WTC11 (cell line): ENCODE results near the gene LDHD. TPM values are rescaled to one million over a fixed set of nuclear protein-coding genes. Genes with fewer than 3 reads are reported as not detected.

ENCODE experiments used
- ATAC-seq: fragments of 200-7000 bp; cut with Tn5 transposase; 2 replicates; pipeline ENCODE4 v1.10.0; 2021; ENCODE audit warnings: mild to moderate bottlenecking, moderate library complexity
- Bru-seq: library from RNA; stranded (reverse); fragments of 400-500 nt; gene quantifications from one replicate; lab custom pipeline; 2021; lab: Mats Ljungman, UMichigan
- CTCF ChIA-PET: fragments of 300-600 bp; sonication (Branson Sonifier 250); formaldehyde crosslinking; loops from one replicate; lab custom pipeline; 2021; ENCODE audit warnings: antibody characterized with exemption; lab: Charles Lee
- POLR2A ChIA-PET: fragments of 350-600 bp; sonication (Branson Sonifier 250); formaldehyde crosslinking; loops from one replicate; lab custom pipeline; 2021; ENCODE audit warnings: antibody characterized with exemption; lab: Charles Lee
- DNase-seq: peaks from one replicate; pipeline ENCODE4 v3.0.0; 2021; ENCODE audit warnings: low spot score
- H3K27ac Mint-ChIP-seq: 2 replicates; pipeline ENCODE4 v1.8.0; 2021; ENCODE audit warnings: mixed read lengths
- H3K27me3 Mint-ChIP-seq: 2 replicates; pipeline ENCODE4 v1.8.0; 2021; ENCODE audit warnings: low read depth, mild to moderate bottlenecking, moderate library complexity, mixed read lengths
- H3K36me3 Mint-ChIP-seq: 2 replicates; pipeline ENCODE4 v1.8.0; 2021; ENCODE audit warnings: mixed read lengths
- H3K4me1 Mint-ChIP-seq: 2 replicates; pipeline ENCODE4 v1.8.0; 2022; ENCODE audit warnings: mixed read lengths
- H3K4me3 Mint-ChIP-seq: 2 replicates; pipeline ENCODE4 v1.8.0; 2021; ENCODE audit warnings: mild to moderate bottlenecking, moderate library complexity, mixed read lengths
- H3K9me3 Mint-ChIP-seq: 2 replicates; pipeline ENCODE4 v1.8.0; 2021; ENCODE audit warnings: mixed read lengths
- CREB1 ChIP-seq: sonication (generic); formaldehyde crosslinking; IDR thresholded peaks from 2 replicates; pipeline ENCODE4 v1.8.0; 2023; ENCODE audit warnings: mild to moderate bottlenecking, missing genetic modification reagents
- CREM ChIP-seq: sonication (generic); formaldehyde crosslinking; IDR thresholded peaks from 2 replicates; pipeline ENCODE4 v1.8.1; 2022; ENCODE audit warnings: mild to moderate bottlenecking, missing genetic modification reagents, moderate library complexity
- FOXK1 ChIP-seq: sonication (generic); formaldehyde crosslinking; IDR thresholded peaks from 2 replicates; pipeline ENCODE4 v1.8.0; 2022; ENCODE audit warnings: mild to moderate bottlenecking, moderate library complexity, missing genetic modification reagents
- GABPB1 ChIP-seq: sonication (generic); formaldehyde crosslinking; IDR thresholded peaks from 2 replicates; pipeline ENCODE4 v1.8.1; 2023; ENCODE audit warnings: mild to moderate bottlenecking, missing genetic modification reagents
- JAZF1 ChIP-seq: fragments of 250-450 bp; sonication (Bioruptor Pico); IDR thresholded peaks from 2 replicates; pipeline ENCODE4 v1.9.0; 2021; ENCODE audit warnings: moderate library complexity, mild to moderate bottlenecking, inconsistent platforms
- MYBL2 ChIP-seq: sonication (generic); formaldehyde crosslinking; IDR thresholded peaks from 2 replicates; pipeline ENCODE4 v1.8.1; 2023; ENCODE audit warnings: mild to moderate bottlenecking, moderate library complexity, missing genetic modification reagents
- NFYB ChIP-seq: sonication (generic); formaldehyde crosslinking; conservative IDR thresholded peaks from 2 replicates; pipeline ENCODE4 v1.8.0; 2022; ENCODE audit warnings: low read depth, missing genetic modification reagents
- SMAD4 ChIP-seq: sonication (generic); formaldehyde crosslinking; IDR thresholded peaks from 2 replicates; pipeline ENCODE4 v1.8.0; 2022; ENCODE audit warnings: mild to moderate bottlenecking, missing genetic modification reagents
- SP1 ChIP-seq: sonication (generic); formaldehyde crosslinking; conservative IDR thresholded peaks from 2 replicates; pipeline ENCODE4 v1.8.1; 2022; ENCODE audit warnings: missing genetic modification reagents
- ZNF138 ChIP-seq: sonication (generic); formaldehyde crosslinking; conservative IDR thresholded peaks from 2 replicates; pipeline ENCODE4 v1.8.1; 2022; ENCODE audit warnings: mild to moderate bottlenecking, moderate library complexity, missing genetic modification reagents
- ZNF317 ChIP-seq: sonication (generic); formaldehyde crosslinking; IDR thresholded peaks from 2 replicates; pipeline ENCODE4 v1.8.1; 2023; ENCODE audit warnings: low read depth, mild to moderate bottlenecking, moderate library complexity, missing genetic modification reagents, borderline replicate concordance
- ZNF416 ChIP-seq: fragments of 250-450 bp; sonication (Bioruptor Pico); IDR thresholded peaks from 2 replicates; pipeline ENCODE4 v1.9.0; 2021; ENCODE audit warnings: mild to moderate bottlenecking, inconsistent platforms
- long read RNA-seq, 3 experiments: library from RNA in 1 of 3; library from capped mRNA in 1 of 3; library from polyadenylated mRNA in 1 of 3; unstranded in 2 of 3; stranded (forward) in 1 of 3; transcript quantifications; one replicate each; pipeline ENCODE4 v2.0.0, GENCODE V29; 2021
- total RNA-seq: library from RNA; stranded (reverse); gene quantifications from 3 replicates; pipeline ENCODE4 v1.2.3, GENCODE V29; 2021
- TF ChIP-seq, protein P1 (sequence below): sonication (generic); formaldehyde crosslinking; IDR thresholded peaks from 2 replicates; pipeline ENCODE4 v1.8.1; 2023; ENCODE audit warnings: mild to moderate bottlenecking, missing genetic modification reagents, moderate library complexity
- TF ChIP-seq, protein P2 (sequence below): sonication (generic); formaldehyde crosslinking; IDR thresholded peaks from 2 replicates; pipeline ENCODE4 v1.8.0; 2023; ENCODE audit warnings: missing genetic modification reagents
- TF ChIP-seq, protein P3 (sequence below): sonication (generic); formaldehyde crosslinking; IDR thresholded peaks from 2 replicates; pipeline ENCODE4 v1.8.1; 2022; ENCODE audit warnings: mild to moderate bottlenecking, moderate library complexity, missing genetic modification reagents
- TF ChIP-seq, protein P4 (sequence below): sonication (generic); formaldehyde crosslinking; IDR thresholded peaks from 2 replicates; pipeline ENCODE4 v1.8.0; 2022; ENCODE audit warnings: mild to moderate bottlenecking, missing genetic modification reagents
- TF ChIP-seq, protein P5 (sequence below): sonication (generic); formaldehyde crosslinking; IDR thresholded peaks from 2 replicates; pipeline ENCODE4 v1.8.1; 2023; ENCODE audit warnings: mild to moderate bottlenecking, missing genetic modification reagents, borderline replicate concordance
- TF ChIP-seq, protein P6 (sequence below): fragments of 250-450 bp; sonication (Bioruptor Pico); IDR thresholded peaks from 2 replicates; pipeline ENCODE4 v1.9.0; 2021; ENCODE audit warnings: mild to moderate bottlenecking, borderline replicate concordance
- TF ChIP-seq, protein P7 (sequence below): fragments of 250-450 bp; sonication (Bioruptor Pico); IDR thresholded peaks from 2 replicates; pipeline ENCODE4 v1.9.0; 2021; ENCODE audit warnings: moderate library complexity, mild to moderate bottlenecking, inconsistent platforms, borderline replicate concordance

The LDHD gene
- total RNA-seq (12.3 to 12.6 TPM (median 12.3 TPM) in 3 replicates), Bru-seq, nascent RNA (percentile 50 among the genes with signal in this experiment)
- long read RNA-seq, experiment 1, transcript LDHD-202 (11 exons, 1,966 nt) = major isoform, 13 of 27 reads
- long read RNA-seq, experiment 1, partial matches to known transcripts = 1 of 27 reads
- long read RNA-seq, experiment 1, other reads (novel, unspliced or antisense) = 9 of 27 reads
- long read RNA-seq, experiment 2, transcript LDHD-202 (11 exons, 1,966 nt) = major isoform, 9 of 13 reads
- long read RNA-seq, experiment 2, partial matches to known transcripts = 1 of 13 reads
- long read RNA-seq, experiment 2, other reads (novel, unspliced or antisense) = 2 of 13 reads
- long read RNA-seq, experiment 3, partial matches to known transcripts = 0 of 2 reads
- long read RNA-seq, experiment 3, other reads (novel, unspliced or antisense) = 0 of 2 reads

DNA sequence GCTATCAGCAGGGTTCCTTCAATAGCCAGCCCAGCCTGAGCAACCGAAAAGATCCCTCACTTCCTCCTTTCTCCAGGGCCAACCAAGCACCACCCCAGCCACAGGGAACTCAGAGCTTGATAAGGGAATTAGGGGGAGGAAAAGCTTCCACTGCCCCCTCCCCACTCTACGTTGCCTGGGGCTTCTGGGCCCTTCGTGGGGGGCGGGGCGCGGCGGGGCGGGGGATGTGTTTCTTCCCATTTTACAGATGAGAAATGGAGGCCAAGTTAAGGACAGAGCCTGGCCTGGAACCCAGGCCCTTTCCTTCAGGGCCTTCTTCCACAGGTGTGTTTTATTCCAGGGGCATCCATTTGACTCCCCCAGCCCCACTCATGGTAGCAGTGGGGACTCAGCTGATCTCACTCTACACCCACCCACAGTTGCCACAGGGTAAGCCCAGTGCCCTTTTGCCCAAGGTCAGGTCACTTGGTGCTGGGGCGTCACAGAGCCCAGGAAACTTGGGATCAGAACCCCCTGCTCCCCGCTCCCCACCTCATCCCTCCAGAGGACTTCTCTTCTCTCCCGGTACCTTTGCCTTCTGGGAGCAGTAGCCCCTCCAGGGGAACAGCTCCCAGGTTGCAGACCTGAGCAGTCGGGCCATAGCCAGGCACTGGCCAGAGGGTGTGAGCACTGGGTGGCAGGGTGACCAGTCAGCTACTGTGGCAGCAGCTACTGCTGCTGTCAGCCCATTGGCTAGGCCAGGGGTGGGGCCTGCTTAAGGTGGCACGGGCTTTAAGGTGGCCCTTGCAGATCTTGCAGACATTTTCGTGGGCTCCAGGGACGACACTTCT lies at the start of gene LDHD:
Gene LDHD (minus strand): TSS at position 700 of the 830 bp plus-strand sequence. CDS start 60 bp downstream, at position 640.
- peak; percentile 70 for DNase-seq
- Mint-ChIP-seq H3K9me3 (peaks cover 1% of the 10 kb centered on the region), H3K4me3 (peak within 1 kb of the TSS; percentile 69), H3K4me1 (peaks cover 62% of the 10 kb centered on the region), H3K27ac (peak within 1 kb of the TSS; percentile 92), H3K27me3 (no peaks in the 10 kb centered on the region), H3K36me3 (peaks cover 1% of the 10 kb centered on the region)
- ChIA-PET CTCF (interaction anchor here (1.2 kb wide), 2 partner anchors 118 to 254 kb away, joined by 3 read pairs; partner anchors contain the start of gene ZNRF1), POLR2A (interaction anchor here (0.7 kb wide), 1 partner anchor 131 kb away, joined by 4 read pairs; the partner anchor contains the start of gene WDR59)
- peak; percentile 78 for ATAC-seq
- TF ChIP-seq MYBL2 (CRISPR knock-in tag) = no peak
- TF ChIP-seq, protein P1, sequence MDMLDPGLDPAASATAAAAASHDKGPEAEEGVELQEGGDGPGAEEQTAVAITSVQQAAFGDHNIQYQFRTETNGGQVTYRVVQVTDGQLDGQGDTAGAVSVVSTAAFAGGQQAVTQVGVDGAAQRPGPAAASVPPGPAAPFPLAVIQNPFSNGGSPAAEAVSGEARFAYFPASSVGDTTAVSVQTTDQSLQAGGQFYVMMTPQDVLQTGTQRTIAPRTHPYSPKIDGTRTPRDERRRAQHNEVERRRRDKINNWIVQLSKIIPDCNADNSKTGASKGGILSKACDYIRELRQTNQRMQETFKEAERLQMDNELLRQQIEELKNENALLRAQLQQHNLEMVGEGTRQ (CRISPR knock-in tag) = no peak
- 0 out of 2 replicates have a peak, but pooled peaks have one; percentile 17 for TF ChIP-seq SP1 (CRISPR knock-in tag)
- TF ChIP-seq CREB1 (CRISPR knock-in tag) = no peak
- TF ChIP-seq, protein P2, sequence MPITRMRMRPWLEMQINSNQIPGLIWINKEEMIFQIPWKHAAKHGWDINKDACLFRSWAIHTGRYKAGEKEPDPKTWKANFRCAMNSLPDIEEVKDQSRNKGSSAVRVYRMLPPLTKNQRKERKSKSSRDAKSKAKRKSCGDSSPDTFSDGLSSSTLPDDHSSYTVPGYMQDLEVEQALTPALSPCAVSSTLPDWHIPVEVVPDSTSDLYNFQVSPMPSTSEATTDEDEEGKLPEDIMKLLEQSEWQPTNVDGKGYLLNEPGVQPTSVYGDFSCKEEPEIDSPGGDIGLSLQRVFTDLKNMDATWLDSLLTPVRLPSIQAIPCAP (CRISPR knock-in tag) = no peak
- TF ChIP-seq GABPB1 (CRISPR knock-in tag) = 0 out of 2 replicates have a peak, but pooled peaks have one; percentile 19
- TF ChIP-seq NFYB = 0 out of 2 replicates have a peak, but pooled peaks have one; percentile 25
- TF ChIP-seq, protein P3, sequence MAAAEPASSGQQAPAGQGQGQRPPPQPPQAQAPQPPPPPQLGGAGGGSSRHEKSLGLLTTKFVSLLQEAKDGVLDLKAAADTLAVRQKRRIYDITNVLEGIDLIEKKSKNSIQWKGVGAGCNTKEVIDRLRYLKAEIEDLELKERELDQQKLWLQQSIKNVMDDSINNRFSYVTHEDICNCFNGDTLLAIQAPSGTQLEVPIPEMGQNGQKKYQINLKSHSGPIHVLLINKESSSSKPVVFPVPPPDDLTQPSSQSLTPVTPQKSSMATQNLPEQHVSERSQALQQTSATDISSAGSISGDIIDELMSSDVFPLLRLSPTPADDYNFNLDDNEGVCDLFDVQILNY (CRISPR knock-in tag) = no peak
- TF ChIP-seq ZNF138 = no peak

DNA sequence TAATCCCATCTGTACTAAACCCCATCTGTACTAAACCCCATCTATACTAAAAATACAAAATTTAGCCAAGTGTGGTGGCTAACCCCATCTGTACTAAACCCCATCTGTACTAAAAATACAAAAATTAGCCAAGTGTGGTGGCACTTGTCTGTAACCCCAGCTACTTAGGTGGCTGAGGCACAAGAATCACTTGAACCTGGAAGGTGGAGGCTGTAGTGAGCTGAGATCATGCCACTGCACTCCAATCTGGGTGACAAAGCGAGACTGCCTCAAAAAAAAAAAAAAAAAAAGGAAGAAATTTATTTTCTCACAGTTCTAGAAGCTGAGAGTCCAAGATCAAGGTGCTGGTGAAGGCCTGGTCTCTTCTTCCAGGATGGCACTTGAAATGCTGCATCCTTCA lies 43.8 kb upstream of the LDHD start:
- ATAC-seq (no peak), DNase-seq (no peak)
- H3K4me1 Mint-ChIP-seq = no peaks in the 10 kb centered on the region
- H3K27ac Mint-ChIP-seq = no peak overlapping the region
- ChIA-PET CTCF (interaction anchor here (0.6 kb wide), 1 partner anchor 230 kb away, joined by 4 read pairs; no protein-coding TSS in a partner anchor), POLR2A (no interaction called here)
- H3K36me3 Mint-ChIP-seq = peaks cover 60% of the 10 kb centered on the region
- peaks cover 11% of the 10 kb centered on the region for H3K9me3 Mint-ChIP-seq
- no peak overlapping the region for H3K4me3 Mint-ChIP-seq
- no peaks in the 10 kb centered on the region for H3K27me3 Mint-ChIP-seq
- TF ChIP-seq ZNF416 (CRISPR knock-in tag) (no peak), FOXK1 (CRISPR knock-in tag) (no peak), SMAD4 (CRISPR knock-in tag) (no peak), CREM (CRISPR knock-in tag) (no peak), ZNF317 (CRISPR knock-in tag) (no peak), JAZF1 (CRISPR knock-in tag) (no peak)
- TF ChIP-seq, protein P4, sequence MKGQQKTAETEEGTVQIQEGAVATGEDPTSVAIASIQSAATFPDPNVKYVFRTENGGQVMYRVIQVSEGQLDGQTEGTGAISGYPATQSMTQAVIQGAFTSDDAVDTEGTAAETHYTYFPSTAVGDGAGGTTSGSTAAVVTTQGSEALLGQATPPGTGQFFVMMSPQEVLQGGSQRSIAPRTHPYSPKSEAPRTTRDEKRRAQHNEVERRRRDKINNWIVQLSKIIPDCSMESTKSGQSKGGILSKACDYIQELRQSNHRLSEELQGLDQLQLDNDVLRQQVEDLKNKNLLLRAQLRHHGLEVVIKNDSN (CRISPR knock-in tag) = no peak
- TF ChIP-seq, protein P5, sequence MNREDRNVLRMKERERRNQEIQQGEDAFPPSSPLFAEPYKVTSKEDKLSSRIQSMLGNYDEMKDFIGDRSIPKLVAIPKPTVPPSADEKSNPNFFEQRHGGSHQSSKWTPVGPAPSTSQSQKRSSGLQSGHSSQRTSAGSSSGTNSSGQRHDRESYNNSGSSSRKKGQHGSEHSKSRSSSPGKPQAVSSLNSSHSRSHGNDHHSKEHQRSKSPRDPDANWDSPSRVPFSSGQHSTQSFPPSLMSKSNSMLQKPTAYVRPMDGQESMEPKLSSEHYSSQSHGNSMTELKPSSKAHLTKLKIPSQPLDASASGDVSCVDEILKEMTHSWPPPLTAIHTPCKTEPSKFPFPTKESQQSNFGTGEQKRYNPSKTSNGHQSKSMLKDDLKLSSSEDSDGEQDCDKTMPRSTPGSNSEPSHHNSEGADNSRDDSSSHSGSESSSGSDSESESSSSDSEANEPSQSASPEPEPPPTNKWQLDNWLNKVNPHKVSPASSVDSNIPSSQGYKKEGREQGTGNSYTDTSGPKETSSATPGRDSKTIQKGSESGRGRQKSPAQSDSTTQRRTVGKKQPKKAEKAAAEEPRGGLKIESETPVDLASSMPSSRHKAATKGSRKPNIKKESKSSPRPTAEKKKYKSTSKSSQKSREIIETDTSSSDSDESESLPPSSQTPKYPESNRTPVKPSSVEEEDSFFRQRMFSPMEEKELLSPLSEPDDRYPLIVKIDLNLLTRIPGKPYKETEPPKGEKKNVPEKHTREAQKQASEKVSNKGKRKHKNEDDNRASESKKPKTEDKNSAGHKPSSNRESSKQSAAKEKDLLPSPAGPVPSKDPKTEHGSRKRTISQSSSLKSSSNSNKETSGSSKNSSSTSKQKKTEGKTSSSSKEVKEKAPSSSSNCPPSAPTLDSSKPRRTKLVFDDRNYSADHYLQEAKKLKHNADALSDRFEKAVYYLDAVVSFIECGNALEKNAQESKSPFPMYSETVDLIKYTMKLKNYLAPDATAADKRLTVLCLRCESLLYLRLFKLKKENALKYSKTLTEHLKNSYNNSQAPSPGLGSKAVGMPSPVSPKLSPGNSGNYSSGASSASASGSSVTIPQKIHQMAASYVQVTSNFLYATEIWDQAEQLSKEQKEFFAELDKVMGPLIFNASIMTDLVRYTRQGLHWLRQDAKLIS = no peak
- TF ChIP-seq, protein P6, sequence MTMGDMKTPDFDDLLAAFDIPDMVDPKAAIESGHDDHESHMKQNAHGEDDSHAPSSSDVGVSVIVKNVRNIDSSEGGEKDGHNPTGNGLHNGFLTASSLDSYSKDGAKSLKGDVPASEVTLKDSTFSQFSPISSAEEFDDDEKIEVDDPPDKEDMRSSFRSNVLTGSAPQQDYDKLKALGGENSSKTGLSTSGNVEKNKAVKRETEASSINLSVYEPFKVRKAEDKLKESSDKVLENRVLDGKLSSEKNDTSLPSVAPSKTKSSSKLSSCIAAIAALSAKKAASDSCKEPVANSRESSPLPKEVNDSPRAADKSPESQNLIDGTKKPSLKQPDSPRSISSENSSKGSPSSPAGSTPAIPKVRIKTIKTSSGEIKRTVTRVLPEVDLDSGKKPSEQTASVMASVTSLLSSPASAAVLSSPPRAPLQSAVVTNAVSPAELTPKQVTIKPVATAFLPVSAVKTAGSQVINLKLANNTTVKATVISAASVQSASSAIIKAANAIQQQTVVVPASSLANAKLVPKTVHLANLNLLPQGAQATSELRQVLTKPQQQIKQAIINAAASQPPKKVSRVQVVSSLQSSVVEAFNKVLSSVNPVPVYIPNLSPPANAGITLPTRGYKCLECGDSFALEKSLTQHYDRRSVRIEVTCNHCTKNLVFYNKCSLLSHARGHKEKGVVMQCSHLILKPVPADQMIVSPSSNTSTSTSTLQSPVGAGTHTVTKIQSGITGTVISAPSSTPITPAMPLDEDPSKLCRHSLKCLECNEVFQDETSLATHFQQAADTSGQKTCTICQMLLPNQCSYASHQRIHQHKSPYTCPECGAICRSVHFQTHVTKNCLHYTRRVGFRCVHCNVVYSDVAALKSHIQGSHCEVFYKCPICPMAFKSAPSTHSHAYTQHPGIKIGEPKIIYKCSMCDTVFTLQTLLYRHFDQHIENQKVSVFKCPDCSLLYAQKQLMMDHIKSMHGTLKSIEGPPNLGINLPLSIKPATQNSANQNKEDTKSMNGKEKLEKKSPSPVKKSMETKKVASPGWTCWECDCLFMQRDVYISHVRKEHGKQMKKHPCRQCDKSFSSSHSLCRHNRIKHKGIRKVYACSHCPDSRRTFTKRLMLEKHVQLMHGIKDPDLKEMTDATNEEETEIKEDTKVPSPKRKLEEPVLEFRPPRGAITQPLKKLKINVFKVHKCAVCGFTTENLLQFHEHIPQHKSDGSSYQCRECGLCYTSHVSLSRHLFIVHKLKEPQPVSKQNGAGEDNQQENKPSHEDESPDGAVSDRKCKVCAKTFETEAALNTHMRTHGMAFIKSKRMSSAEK (CRISPR knock-in tag) = no peak
- TF ChIP-seq, protein P7, sequence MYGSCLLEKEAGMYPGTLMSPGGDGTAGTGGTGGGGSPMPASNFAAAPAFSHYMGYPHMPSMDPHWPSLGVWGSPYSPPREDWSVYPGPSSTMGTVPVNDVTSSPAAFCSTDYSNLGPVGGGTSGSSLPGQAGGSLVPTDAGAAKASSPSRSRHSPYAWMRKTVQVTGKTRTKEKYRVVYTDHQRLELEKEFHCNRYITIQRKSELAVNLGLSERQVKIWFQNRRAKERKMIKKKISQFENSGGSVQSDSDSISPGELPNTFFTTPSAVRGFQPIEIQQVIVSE (CRISPR knock-in tag) = no peak
